Fibroblast of upper back skin (primary cell): Measurements from ENCODE around the gene NBPF6.
A peak's percentile ranks its signal among the peaks of the same experiment; 100 is the strongest.
"Not testable (repeated sequence)": the region's sequence is repeated elsewhere in the genome, so short reads cannot be mapped to it uniquely, and the experiment has no call there.

ENCODE experiments used
- DNase-seq: peaks from one replicate; pipeline ENCODE4 v3.0.0-alpha.2; 2013

NBPF6 gene

GRCh38 chr1:108450043-108450442, at the start of gene NBPF6:
TSS of gene NBPF6 (plus strand) at chr1:108450343. CDS start at chr1:108450602, 259 bp downstream.
- DNase-seq, result not testable (repeated sequence)

DNA sequence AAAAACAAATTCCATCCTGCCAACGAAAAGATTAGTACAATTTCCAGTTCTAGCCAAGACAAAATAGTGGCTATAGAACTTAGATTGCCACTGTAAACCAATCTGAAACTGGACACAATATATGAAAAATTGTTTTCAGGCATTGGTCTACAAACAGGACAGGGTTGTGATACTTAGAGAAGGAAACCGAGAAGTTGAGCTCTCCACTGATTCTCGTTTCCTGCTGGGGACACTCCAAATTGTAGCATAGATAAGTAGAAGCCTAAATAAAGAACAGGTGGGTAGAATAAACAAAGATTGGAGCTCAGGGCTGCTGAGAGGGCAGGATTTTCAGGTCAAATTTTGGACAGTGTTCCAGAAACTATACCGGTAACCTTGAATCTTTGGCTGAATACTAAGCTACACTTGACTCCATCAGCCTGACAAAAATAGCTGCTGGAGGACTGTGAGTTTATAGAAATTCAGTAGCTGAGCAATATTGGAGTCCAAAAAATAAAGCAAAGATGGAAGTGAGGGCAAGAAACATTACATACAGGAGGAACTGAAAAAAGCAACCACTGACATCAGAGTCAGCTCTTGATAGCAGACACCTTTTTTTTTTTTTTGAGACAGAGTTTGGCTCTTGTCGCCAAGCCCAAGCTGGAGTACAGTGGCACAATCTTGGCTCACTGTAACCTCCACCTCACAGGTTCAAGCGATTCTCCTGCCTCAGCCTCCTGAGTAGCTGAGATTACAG, 38.9 kb upstream of the NBPF6 start:
- DNase-seq, result not testable (repeated sequence)

GRCh38 chr1:108420129-108420528, 30.0 kb upstream of the NBPF6 start:
- not testable (repeated sequence) for DNase-seq

DNA sequence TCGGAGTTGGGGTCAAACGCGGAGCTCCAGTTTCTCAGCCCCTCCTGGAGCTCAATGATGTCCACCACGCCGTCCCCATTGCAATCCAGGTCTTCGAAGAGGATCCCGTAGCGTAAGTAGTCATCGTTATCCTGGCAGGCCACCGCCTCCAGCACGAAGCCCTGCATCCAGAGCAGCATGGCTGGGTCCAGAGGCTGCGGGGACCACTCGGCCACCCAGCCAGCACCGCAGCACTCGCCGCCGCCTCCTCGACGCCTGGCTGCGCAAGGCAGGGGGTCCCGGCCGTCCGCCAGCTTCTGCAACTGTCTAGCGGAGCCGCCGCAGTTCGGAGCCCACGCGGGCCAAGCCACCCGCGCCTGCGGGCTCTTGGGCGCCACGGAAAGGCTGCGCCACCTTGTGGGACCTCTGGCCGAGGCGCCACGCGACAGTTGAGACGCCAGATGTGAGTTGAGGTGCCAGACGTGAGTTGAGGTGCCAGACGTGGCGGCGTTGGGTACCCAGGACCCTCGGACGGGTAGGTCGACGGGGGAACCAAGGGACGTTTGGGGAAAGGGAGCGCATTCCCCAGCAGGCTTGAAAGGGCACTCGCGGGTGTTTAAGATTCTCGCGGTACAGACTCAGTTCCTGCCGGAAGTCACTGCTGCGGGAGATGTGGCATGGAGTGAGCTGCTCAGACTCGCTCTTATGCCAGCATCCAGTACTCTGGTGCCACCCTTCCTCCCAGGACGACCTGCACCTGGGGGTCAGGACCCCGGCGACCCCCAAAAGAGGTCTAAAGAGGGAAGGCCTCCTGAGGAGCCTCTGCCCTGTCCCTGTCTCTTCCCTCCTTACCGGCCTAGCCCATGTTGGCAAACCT, 28.9 kb upstream of the NBPF6 start:
- not testable (repeated sequence) for DNase-seq

DNA sequence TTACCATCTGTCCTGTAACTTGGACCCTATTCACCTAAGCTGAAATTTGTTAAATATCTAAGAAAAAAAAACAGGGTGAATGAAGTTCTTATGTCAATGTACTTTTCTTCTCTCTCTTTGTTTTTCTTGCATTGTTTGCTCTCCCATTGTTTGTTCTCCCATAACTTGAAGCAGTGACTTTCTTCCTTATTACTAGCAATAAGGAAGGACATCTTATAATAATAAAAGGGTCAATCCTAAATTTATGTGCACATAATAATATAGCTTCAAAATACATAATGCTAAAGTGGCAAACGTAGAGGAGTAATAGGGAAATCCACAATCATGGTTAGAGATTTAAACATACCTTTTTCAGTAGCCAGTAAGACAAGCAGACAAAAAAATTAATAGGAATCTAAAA, 23.3 kb upstream of the NBPF6 start:
- not testable (repeated sequence) for DNase-seq

GRCh38 chr1:108432002-108432401, 18.1 kb upstream of the NBPF6 start:
- not testable (repeated sequence) for DNase-seq

DNA sequence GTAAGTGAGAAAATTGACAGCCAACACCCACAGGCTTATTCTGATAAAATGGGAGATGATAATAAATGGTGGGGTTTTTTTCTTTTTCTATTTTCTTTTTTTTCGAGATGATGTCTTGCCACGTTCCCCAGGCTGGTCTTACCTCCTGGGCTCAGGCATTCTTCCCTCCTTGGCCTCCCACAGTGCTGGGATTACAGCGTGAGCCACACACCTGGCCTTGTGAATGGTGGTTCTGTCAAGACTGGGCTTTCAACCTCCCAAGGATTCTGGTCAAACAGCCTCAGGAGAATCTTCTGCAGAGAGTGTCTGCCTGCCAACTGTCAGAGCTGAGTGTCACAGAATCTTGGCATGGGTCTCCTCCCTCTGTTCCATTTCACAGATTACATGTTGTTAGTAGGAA, 16.7 kb upstream of the NBPF6 start:
- DNase-seq, result not testable (repeated sequence)

- not testable (repeated sequence) for DNase-seq
Observed at GRCh38 chr1:108438536-108438935, 11.6 kb upstream of the NBPF6 start.

DNA sequence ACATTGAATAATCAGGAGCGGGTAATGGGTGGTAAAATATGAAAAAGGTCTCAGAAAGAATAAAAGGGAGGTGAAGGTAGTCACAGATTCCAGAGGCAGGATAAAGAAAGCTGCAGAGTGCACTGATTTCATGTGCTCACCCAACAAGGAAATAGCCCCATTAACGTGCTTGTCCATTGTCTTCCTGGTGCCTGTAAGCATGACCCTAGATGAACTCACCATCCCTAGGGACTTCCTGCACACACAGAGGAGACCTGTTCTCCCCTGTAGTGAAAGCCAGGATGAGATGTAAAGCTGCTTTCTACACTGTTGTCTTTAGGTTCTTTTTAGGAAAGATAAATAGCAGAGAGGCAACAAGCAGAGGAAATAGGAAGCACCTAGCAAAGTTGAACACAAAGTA, 4.4 kb downstream of the NBPF6 start:
- not testable (repeated sequence) for DNase-seq

DNA sequence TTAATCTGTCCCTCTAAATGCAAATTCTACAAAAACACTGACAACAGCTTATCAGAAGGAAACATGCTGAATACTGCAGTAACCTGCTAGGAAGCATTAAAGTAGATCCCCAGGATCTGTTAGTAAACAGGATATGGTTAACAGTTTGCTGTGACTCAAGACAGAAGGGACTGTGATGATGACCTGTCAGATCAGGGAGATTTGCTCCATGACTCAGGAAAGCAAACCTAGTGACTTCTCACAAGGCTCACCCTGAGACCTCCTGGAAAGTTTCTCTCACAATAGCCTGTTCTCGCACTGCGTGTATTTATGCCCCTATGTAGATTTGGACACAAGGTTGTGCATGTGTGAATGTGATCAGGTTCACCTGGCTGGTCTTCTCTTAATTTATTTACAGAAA, 8.5 kb downstream of the NBPF6 start:
- DNase-seq, result not testable (repeated sequence)

DNA sequence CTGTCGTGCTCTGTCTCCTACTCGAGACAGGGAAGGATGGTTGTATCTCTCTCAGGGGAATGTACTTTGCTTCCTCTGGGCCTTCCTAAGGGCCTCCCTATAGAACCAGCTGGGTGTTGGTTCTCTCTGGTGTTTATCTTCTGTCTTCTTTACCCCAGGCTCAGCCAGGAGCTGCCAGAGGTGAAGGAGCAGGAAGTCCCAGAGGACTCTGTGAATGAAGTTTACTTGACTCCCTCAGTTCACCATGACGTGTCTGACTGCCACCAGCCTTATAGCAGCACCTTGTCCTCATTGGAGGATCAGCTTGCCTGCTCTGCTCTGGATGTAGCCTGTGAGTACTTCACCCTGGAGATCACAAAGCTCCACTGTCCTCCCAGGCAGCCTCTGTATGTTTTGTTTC, 11.6 kb downstream of the NBPF6 start:
- not testable (repeated sequence) for DNase-seq

DNA sequence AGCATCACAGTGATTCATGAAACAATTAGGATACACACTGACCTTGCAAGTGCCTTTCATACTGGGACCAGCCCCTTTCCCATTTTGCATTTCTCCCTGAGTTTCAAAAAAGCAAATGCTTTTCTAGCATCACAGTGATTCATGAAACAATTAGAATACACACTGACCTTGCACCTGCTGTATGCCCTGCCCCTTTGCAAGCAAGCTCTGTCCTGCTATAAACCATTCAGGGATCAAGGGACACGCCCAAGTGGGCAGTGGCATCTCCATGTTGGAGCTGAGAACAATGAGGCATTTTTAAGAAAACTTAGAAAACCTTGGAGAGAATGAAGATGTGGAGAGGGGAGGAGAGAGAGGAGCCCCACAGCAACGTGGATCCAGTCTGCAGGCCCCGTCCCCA, 13.8 kb downstream of the NBPF6 start:
- DNase-seq, result not testable (repeated sequence)

DNA sequence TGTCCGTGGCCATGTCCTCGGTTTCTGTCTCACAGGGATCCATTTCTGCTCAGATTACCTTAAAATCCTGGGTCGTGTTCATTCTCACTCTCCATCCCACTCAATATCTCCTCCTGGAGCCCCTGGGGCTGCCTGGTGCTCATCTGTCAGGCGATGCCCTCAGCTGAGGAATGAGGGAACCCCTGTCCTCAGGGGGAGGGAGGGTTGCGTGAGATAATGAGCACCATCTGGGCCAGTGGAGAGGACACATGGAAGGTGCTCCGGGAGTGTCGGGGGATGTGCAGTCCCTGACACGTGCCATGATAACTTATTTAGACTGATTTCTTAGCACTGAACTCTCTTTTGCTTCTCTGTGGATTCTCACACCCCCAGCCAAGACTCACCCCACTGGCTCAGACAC, 16.0 kb downstream of the NBPF6 start:
- not testable (repeated sequence) for DNase-seq

- DNase-seq, result not testable (repeated sequence)
Observed at GRCh38 chr1:108467155-108467554, 17.0 kb downstream of the NBPF6 start.

DNA sequence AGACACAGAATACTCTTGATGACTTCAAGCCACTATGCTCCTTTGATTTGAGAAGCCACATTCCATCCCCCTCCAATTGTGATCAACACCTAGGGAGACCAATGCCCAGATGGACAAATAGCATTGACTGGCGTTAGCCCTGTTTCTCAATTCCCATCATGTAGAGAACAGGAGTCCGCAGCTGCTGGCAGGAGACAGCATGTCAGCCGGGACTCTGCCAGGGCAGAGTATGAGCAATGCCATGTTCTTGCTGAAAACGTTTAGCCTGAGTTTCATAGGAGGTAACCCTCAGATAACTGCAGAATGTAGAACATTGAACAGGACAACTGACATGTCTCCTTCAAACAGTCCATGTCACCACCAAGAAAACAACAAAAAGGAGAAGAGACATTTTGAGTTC, 20.6 kb downstream of the NBPF6 start:
- DNase-seq, result not testable (repeated sequence)

GRCh38 chr1:108474516-108474915, 24.4 kb downstream of the NBPF6 start:
- DNase-seq, result not testable (repeated sequence)

- no peak for DNase-seq
Observed at GRCh38 chr1:108478429-108479015, 28.4 kb downstream of the NBPF6 start.

DNA sequence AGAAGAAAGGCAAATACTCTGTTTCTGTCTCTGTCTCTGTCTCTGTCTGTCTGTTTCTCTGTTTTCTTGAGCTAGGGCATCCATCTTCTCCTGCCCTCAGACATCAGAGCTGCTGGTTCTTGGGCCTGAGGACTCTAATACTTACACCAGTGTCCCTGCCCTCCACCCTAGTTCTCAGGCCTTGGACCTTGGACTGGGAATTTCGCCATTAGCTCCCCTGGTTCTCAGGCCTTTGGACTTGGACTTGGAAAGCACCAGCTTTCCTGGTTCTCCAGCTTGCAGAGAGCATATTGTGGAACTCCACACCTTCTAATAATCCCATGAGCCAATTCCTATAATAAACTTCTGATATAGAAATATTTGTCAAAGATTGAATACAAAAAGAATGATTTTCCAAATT, 32.6 kb downstream of the NBPF6 start:
- no peak for DNase-seq

- DNase-seq, result not testable (repeated sequence)
Observed at GRCh38 chr1:108485990-108486389, 35.8 kb downstream of the NBPF6 start.

DNA sequence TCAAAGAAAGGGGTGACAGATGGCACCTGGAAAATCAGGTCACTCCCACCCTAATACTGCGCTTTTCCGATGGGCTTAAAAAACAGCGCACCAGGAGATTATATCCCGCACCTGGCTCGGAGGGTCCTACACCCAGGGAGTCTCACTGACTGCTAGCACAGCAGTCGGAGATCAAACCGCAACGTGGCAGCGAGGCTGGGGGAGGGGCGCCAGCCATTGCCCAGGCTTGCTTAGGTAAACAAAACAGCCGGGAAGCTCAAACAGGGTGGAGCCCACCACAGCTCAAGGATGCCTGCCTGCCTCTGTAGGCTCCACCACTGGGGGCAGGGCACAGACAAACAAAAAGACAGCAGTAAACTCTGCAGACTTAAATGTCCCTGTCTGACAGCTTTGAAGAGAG, 36.6 kb downstream of the NBPF6 start:
- DNase-seq, result not testable (repeated sequence)

GRCh38 chr1:108495008-108495407, 44.9 kb downstream of the NBPF6 start:
- not testable (repeated sequence) for DNase-seq

DNA sequence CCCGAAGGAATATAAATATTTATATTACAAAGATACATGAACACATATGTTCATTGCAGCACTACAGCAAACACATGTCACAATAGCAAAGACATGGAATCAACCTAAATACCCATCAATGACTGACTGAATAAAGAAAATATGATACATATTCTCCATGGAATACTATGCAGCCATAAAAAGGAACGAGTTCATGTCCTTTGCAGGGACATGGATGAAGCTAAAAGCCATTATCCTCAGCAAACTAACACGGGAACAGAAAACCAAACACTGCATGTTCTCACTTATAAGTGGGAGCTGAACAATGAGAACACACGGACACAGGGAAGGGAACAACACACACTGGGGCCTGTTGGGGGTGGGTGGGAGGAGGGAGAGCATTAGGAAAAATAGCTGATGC, 46.7 kb downstream of the NBPF6 start:
- not testable (repeated sequence) for DNase-seq

DNA sequence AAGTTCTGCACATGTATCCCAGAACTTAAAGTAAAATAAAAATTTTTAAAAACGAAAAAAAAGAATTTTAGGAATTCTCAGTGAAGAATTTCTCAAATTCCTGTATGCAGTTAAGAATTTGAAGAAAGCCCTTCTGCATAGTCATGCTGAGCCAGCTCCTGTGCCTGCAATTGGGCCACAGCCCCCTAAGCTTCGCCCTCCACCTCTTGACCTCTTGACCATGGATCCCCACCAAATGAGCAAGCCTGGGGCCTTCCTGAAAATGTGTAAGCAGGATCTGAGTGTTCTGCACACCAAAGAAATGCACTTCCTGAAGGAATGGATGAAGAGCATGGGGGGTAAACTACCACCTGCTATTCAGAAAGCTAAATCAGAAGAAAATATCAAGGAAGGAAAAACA, 52.0 kb downstream of the NBPF6 start:
- DNase-seq, result no peak

DNA sequence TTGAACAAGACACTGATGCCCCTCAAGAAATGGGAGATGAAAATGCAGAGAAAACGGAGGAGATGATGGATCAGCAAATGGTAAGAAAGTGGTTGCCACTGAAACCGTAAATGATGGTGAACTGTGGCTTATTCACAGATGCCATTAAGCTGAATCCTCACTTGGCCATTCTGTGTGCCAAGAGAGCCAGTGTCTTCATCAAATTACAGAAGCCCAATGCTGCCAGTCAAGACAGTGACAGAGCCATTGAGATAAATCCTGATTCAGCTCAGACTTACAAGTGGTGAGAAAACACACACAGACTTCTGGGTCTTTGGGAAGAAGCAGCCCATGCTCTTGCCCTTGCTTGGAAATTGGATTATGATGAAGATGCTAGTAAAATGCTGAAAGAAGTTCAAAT, 52.5 kb downstream of the NBPF6 start:
- DNase-seq, result peak; percentile 18
